NCI-H748 (cell line): Measurements from ENCODE around the gene EHMT1.

Source experiments
- DNase-seq: peaks from one replicate; lab custom pipeline; 2025; ENCODE audit not compliant: unreplicated experiment; lab: John Stamatoyannopoulos, UW

The EHMT1 gene

DNA sequence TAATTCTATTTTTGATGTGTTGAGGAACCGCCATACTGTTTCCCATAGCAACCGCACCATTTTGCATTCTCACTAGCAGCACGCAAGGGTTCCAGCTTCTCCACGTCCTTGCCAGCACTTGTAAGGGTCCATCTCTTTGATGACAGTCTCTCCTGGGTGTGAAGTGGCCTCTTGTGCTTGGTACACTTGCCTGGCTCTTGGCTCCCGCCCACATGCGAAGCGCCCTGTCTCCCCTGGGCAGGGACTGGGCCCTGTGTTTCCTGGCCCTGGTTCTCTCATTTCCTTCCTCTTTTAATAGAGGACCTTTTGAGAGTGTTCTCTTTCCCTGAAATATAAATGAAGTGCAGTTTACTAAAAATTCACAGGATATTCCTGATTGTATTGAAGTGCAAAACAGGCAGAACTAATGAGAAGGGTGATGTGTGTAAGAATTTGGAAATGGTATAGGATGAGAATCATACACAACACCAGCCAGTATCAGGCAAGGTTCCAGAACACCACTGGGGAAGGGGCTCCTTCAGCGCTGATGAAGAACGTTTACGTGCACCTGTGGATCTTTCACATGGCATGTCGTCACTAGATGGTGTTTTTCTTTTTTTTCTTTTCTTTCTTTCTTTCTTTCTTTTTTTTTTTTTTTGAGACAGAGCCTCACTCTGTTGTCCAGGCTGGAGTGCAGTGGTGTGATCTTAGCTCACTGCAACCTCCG is 73.0 kb downstream of the EHMT1 start:
- DNase-seq = peak; percentile 17

DNA sequence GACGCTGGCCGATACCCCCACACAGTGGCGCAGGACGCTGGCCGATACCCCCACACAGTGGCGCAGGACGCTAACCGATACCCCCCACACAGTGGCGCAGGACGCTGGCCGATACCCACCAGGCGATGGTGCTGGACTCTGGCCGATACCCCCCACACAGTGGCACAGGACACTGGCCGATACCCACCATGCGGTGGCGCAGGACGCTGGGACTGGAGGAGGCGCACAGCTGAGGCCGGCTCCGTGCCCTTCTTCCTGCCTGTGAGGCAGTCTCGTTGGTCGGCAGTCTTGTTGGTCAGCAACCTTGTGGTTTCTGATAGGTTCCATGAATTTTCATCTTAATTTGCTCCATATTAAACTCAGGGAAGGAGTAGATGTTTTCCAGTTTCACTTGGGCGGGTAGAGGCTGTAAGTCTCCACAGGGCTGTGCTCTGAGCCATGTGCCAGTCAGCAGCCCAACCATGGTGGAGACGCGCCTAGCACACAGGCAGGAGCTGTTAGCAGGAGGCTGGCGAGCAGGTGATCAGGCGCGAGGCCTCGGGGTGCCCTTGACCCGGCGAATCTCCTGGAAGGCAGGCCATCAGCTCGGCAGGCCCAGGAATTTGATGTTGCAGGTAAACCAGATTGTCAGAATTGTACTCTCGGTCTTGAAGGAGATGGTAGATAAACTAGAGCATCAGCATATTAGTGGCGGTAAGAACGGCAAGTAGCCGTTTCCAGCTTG is 75.6 kb downstream of the EHMT1 start:
- no peak for DNase-seq

DNA sequence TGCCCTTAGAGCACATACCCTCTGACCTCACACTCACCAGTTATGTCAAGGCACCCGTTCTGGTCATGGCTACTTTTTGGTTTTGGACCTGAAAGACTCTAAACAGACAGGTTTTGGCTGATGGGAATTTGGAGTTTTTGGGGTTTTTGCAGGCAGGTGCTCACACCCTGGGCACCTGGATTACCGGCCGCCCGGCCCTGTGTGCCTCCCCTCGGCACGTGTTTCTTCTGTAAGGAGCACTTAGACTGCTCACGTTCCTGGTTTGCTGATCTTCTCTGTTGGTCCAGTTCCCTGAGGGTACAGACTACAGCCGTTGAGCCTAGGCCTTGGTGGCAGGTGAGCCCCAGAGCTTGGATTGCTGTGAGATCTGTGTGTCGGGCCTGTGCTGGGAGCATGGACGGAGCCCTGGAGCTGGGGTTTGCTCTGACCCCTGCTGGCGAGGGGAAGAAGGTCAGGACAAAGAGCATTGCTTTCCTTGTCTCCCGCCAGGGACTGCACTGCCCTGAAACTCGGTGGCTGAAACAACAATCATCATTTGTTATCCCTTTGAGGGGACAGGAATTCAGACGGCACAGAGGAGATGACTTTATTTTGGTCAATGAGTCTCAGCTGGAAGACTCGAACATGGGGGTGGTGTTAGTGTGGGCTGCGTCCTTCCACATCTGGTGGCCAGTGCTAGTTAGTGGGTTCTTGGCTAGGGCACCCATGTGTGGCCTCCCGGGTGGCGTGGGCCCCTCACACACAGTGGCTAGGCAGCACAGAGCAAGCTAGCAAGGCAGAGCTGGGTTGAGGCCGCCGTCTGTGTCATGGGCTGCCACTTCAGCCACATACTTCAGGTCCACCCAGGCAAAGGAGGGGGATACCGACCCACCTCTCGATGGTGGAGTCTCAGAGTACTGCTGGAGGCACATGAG is 76.4 kb downstream of the EHMT1 start:
- no peak for DNase-seq

DNA sequence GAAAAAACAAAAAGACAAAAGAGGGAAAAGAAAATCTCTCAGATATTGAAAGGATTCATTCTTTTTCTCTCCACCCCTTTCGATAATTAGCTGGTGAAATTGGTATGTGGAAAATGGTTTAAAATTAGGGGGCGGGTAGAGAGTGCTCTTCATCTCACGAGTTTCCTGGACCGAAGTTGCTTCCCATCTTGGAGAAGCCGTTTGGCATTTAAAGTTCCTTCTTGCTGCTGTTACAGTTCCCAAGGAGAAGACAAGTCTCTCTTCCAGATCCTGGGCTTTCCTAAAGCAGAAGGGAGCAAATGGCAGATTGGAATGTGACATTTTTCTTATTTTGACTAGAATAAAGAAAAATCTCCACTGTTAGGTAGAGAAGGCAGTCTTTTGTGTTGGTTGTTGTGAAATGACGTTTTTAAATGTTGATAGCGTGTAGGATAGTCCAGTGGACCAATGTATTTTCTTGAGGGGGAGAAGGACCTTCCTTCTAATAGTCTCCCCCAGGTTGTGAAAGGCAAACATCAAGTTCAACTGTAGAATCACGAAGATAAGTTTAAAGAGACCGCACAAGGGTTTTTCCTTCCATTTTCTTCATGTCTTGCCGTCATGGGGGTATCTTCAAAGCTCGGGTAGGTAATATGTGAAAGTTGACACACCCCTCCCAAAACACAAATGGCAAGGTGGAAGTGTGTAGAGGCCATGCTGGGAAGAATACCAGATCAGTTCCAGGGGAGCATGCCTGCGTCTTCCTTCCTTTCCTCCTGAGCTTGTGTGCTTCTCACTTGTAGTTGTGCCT is 77.5 kb downstream of the EHMT1 start:
- no peak for DNase-seq

GRCh38 chr9:137697193-137697592 is 78.4 kb downstream of the EHMT1 start:
- DNase-seq = no peak

DNA sequence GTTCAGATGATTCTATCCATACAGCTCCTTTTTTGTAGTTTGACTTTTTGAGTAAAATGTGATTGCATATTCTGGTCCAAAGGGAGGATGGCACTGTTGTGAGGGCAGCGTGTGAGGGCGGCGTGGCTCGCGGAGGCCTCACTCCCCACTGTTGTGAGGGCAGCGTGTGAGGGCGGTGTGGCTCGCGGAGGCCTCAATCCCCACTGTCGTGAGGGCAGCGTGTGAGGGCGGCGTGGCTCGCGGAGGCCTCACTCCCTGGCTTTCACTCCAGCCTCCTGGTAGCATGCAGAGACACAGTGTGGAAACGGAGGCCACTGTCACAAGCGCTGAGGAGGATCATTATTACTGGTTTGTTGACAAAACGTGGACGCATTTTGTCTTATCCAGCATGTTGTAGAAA is 79.0 kb downstream of the EHMT1 start:
- peak; percentile 62 for DNase-seq

DNA sequence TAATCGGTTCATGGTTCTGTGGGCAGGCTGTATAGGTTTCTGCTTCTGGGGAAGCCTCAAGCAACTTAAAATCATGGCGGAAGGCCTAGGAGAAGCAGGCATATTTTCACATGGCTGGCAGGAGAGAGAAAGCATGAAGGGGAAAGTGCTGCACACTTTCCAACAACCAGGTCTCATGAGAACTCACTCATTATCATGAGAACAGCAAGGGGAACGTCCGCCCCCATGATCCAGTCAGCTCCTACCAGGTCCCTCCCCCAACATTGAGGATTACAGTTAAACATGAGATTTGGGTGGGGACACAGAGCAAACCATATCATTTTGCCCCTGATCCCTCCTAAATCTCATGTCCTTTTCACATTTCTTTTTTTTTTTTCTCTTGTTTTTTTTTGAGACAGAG is 82.1 kb downstream of the EHMT1 start:
- DNase-seq = no peak

GRCh38 chr9:137702615-137703379 is 84.0 kb downstream of the EHMT1 start:
- no peak for DNase-seq

DNA sequence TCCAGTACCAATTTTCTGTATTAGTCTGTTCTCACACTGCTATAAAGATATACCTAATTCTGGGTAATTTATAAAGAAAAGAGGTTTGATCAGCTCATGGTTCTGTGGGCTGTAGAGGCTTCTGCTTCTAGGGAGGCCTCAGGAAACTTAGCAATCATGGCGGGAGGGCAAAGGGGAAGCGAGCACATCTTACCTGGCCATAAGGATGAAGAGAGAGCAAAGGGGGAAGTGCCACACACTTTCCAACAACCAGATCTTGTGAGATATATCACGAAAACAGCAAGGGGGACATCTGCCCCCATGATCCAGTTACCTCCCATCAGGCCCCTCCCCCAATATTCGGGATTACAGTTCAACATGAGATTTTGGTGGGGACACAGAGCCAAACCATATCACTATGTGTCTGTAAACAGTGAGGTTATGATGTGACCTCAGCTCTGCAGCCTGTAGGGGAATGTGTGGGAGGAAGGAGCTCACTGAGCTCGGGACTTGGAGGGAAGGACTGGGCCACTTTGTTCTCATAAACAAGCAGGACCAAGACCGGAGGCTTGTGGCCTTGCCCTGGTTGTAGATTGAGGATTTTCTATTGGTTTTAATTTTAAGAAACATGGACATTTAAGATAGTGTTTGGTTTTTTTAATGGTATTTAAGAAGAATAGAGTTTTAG is 85.2 kb downstream of the EHMT1 start:
- DNase-seq = no peak

DNA sequence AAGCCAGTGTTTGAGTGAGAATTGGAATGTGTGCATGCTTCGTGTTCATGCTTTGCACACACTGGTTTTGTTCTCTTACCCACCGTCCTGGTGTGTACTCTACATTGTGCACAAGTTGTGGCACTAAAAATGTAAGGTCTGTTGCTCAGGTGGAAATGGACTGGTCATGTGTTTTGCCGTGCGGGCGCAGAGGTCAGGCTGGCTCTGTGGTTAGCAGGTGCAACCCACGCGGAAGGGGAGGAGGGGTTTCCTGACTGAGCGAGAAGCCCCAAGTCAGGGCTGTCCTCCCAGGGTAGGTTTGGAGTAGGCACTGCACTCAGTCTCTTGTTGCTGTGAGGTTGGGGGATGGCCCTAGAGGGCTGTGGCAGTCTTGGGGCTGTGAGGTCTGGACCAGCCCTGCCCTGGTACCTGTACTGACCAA is 86.6 kb downstream of the EHMT1 start:
- DNase-seq = no peak

GRCh38 chr9:137705906-137706305 is 87.1 kb downstream of the EHMT1 start:
- no peak for DNase-seq

GRCh38 chr9:137707361-137707760 is 88.6 kb downstream of the EHMT1 start:
- no peak for DNase-seq

DNA sequence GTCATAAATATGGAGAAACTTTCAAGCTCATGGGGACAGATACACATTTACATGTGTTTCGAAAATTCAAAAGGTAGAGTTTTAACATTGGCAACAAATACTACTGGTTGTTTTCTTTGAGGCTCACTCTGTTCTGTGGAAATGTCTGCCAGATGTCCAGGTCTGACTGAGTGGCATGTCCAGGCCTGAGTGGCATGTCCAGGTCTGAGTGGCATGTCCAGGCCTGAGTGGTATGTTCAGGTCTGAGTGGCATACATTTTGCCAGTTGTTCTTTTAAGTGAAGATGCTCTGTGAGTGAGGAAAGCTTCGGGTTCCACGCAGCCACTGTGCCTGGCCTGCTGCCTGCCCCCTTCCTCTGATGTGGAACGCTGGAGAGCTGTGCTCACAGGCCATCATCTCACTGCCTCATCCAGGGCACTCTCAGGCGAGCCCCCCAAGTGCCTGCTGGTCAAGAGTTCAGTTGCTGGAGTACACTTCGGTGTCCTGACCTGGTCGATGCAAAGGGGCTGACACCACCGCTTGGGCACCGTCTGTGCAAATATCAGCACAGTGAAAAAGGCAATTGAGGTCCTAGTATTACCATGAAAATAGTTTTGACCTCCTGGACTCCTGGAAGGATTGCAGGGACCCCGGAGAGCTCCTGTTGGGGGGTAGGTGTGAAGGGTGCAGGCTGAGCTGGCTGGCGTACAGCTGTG is 89.9 kb downstream of the EHMT1 start:
- DNase-seq = no peak

GRCh38 chr9:137709411-137710101 is 90.8 kb downstream of the EHMT1 start:
- no peak for DNase-seq

DNA sequence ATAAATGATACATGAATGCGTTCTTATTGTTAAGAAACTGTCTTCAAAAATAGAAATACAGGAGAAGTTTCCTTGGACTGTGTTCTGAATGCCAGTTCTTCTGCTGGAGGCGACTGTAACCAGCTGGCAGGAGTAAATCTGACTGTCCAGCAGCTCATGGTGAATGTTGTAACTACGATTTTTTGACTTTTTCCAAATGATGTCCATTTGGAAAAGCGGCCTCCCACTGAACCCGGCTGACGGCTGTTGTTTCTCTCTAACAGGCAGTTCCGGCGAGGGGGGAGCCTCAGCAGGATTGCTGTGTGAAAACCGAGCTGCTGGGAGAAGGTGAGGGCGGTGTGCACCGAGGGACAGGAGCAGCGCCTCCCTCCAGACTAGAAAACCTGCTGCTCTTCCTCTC is 91.9 kb downstream of the EHMT1 start:
- no peak for DNase-seq

GRCh38 chr9:137711678-137712105 is 92.9 kb downstream of the EHMT1 start:
- DNase-seq = no peak

DNA sequence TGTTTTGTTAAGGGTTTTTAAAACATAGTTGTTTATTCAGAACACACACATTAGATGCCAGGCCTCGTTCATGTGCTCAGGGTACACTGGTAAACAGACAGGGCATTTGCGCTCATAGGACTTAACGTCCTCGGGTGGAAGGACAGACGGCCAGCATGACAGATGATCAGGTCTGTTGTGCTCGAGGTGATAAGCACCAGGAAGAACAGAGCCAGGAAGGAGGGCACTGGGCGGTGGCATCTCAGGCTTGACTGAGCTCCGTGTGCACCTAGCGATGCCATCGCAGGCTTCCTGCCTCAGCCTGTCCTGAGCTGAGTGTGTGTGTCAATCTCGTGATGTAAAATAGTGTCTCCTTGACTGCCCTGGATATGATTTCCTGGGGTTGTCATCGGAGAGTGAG is 96.5 kb downstream of the EHMT1 start:
- DNase-seq = no peak
